HG03342 (cell line): ENCODE results near the gene PRKAR1A.
"Not testable (repeated sequence)": the region's sequence is repeated elsewhere in the genome, so short reads cannot be mapped to it uniquely, and the experiment has no call there.

Experiments used
- ATAC-seq: cut with Tn5 transposase; IDR thresholded peaks from one replicate; pipeline ENCODE4 v1.9.1; 2021; ENCODE audit warnings: mild to moderate bottlenecking, moderate library complexity; ENCODE audit not compliant: unreplicated experiment

PRKAR1A gene

GRCh38 chr17:68577497-68577821 lies 65.2 kb downstream of the PRKAR1A start:
- no peak for ATAC-seq

- ATAC-seq: no peak
Measured at GRCh38 chr17:68578236-68578635, 66.0 kb downstream of the PRKAR1A start.

GRCh38 chr17:68579194-68579927 lies 67.1 kb downstream of the PRKAR1A start:
- no peak for ATAC-seq

DNA sequence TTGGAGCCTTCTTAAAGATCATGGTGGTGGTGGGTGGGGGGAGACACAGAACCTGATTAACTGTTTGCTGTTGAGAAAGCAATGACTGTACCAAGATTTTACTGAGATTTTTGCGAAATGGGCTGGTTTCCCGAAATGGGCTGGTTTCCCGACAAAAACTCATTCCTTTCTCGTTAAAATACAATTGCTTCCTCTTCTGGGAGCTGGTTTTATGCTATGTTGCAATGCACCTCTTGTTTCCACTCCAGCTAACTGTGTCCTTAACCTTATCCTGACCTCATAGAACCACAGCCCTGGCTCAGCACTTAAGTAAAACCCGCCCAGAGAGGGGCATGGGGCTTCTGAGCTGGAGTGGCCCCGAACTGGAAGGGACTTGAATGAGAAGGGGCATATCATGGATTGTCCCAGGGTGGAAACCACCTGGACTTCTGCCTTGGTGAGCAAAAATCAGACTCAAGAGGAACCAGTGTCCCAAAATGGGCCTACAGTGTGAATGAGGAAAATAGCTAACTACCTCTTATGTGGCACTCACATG lies 68.1 kb downstream of the PRKAR1A start:
- no peak for ATAC-seq

DNA sequence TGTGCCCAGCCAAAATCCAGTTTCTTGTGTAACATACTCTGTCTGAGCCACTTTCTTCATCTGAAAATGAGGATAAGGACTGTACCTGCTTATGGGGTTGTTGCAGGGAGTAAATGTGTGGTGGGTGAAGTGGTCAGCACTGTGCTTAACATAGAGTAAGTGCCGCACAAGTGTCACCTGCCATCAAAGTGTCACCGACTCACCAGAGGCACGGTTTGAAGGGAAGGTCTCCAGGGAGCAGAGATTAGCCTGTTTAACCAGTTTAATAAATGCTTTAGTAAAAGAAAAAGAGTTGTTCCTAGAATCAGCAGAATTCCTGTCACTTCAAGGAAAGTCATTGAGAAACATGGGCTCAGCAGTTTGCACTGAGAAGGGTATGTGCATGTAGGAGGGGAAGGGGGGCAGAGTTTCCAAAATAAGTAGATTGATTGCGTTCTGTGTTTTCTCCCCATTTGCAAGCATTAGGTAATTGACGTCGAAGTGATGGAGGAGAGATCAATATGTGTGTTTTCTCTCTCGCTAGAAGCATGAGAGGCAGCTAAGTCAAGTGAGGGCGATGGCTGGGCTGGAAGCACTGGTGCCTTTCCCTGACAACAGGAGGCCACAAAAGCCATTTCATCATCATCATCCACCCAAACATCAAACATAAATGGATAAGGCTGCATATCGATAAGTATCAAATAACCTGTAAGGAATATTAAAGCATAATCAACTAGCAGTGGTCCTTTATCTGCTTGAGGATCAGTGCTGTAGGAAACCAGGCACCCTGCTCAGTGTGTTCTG lies 69.8 kb downstream of the PRKAR1A start:
- ATAC-seq: no peak

- ATAC-seq: not testable (repeated sequence)
Measured at GRCh38 chr17:68582867-68583266, 70.6 kb downstream of the PRKAR1A start.

GRCh38 chr17:68584581-68585303 lies 72.5 kb downstream of the PRKAR1A start:
- ATAC-seq: no peak

- ATAC-seq: no peak
Measured at GRCh38 chr17:68585643-68586042, 73.4 kb downstream of the PRKAR1A start.

- no peak for ATAC-seq
Measured at GRCh38 chr17:68587026-68587425, 74.8 kb downstream of the PRKAR1A start.

GRCh38 chr17:68587847-68588246 lies 75.6 kb downstream of the PRKAR1A start:
- no peak for ATAC-seq

DNA sequence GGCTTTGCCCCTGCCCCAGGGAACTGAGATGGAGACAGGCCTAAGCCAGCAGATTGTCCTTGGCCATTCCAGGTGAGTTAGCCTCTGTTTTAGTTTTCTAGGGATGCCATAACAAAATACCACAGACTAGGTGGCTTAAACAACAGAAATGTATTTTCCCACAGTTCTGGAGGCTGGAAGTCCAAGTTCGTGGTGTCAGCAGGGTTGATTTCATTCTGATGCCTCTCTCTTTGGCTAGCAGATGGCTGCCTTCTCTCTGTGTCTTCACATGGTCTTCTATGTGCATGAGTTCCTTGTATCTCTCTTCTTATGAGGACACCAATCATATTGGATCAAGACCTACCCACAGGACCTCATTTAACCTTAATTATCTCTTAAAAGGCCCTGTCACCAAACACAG lies 76.1 kb downstream of the PRKAR1A start:
- ATAC-seq: no peak

- no peak for ATAC-seq
Measured at GRCh38 chr17:68589086-68589485, 76.9 kb downstream of the PRKAR1A start.

- no peak for ATAC-seq
Measured at GRCh38 chr17:68591583-68591982, 79.4 kb downstream of the PRKAR1A start.

DNA sequence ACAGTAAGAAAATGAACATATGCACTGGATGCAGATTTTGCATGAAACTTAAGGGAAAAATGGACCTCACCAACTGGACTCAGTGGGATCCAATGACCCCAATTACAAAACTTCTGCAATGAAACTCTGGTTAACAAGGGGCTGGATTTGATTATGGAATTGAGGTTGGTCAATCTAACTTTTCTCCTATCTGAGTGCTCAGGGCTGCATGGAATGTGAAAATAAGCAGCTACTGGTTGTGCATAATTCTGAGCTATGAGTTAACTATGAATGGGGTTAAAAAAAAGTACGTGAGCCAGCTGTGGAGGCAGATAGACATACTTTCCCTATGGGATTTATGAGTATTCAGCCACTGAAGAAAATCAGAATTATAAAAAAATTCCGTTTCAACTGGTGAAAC lies 79.8 kb downstream of the PRKAR1A start:
- ATAC-seq: no peak

DNA sequence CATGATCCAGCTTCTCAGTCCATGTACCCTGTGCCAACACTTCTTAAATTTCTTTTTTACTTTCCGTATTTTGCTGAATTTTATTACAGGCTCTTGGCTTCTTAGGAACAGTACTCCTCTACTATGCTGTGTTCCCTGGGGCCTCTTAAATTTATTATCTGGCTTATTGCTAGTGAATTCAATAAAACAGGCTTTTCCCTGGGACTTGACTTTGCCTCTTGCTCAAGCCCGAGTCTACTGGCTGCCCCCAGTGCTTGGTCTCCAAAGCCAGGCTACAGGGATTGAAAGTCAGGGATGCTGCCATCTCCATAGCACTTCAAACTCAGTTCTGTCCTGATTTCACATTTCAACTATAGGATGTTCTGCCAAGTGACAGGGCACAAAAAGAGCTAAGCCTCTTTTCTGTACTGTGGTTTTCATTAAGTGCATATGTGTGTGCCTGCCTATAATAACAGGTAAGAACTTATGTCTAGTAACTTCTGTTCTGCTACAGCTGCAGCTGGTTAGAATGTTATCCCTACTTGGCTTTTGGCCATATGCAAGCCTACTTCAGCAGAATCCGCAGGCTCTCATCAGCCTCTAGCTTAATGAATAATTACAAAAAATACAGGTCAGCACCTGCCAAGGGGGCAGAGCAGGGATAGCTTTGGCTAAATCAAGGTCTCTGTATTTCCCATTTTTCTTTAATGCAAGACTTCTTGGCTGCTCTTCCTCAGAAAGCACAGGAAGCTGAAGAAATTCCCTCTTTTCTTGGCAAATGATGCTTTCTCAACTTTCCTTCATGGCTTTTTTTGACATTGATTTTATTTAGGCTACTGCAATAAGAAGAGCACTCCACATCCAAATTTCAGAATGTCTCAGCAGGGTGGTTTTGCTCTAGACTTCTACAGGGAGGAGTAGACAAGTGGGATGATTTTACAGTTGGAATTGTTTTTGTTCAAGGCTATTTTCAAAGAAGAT lies 80.7 kb downstream of the PRKAR1A start:
- no peak for ATAC-seq

- no peak for ATAC-seq
Measured at GRCh38 chr17:68594552-68594951, 82.3 kb downstream of the PRKAR1A start.

- ATAC-seq: no peak
Measured at GRCh38 chr17:68595496-68595895, 83.3 kb downstream of the PRKAR1A start.

- no peak for ATAC-seq
Measured at GRCh38 chr17:68595986-68596385, 83.8 kb downstream of the PRKAR1A start.

DNA sequence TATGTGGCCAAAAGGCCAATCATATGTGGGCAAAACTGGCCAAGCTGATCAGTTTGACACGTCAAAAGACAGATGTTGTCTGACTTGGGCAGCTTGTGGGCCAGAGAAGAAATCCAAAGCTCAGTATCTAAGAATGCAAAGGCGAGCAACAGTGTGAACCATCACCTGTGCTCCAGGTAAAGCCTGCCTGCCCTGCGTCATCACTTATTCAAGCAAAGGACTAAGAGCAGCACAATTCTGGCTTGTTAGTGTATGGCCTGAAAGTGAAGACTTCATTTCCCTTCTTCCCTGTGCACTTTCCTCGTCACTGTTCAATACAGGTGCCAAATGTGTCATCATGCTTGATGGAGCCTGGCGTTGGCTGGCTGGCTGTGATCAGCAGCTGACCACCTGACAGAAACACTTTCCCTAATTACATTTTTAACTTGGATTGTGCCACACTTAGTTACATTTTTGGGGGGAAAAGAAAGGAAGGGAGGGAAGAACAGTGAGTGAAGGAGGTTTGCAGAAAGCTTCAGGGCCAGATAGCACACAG lies 84.2 kb downstream of the PRKAR1A start:
- no peak for ATAC-seq

- ATAC-seq: no peak
Measured at GRCh38 chr17:68598074-68598473, 85.8 kb downstream of the PRKAR1A start.
